NOMO-1 treated with dmso at 0.1 percent for 144 hours (cell line): ENCODE results near the gene RALA.
"Not testable (repeated sequence)": the region's sequence is repeated elsewhere in the genome, so short reads cannot be mapped to it uniquely, and the experiment has no call there.

Source experiments
- DNase-seq: peaks from one replicate; lab custom pipeline; 2025; ENCODE audit not compliant: unreplicated experiment; lab: John Stamatoyannopoulos, UW

RALA gene

DNA sequence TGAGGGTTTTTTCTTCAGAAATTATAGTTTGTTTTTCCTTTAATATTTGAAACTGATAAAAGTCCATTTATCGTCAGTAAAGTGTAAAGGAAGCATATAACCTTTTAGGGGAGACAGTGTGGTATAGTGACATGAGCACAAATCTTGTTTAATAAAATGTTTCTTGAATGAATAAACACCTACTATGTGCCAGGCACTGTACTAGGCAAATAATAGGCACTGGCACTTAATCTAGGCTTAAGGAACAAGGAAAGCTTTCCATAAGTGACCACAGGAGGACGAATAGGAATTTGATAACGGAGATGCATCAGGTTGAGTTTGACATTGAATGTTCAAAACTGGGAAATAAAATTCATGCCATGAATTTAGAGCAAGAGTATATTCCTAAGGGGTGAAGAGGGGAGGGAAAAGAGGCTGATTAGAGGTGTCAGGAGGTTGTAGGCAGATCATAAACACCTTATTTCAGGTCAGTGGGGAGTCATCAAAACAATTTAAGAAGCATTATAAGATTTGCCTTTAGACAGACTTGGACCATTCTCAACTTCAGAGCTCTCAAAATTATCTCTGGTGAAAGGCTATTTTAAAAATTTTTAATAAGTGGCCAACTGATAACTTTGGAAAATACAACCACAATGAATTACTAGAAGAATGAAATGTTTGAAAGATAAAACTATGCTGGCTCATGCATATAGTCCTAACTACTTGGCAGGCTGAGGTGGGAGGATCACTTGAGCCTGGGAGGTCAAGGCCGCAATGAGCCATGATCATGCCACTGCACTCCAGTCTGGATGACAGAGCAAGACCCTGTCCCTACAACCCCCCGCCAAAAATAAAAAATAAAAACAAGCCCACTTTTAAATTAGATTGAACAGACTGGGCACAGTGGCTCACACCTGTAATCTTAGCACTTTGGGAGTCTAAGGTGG lies 22.4 kb downstream of the RALA start:
- no peak for DNase-seq

DNA sequence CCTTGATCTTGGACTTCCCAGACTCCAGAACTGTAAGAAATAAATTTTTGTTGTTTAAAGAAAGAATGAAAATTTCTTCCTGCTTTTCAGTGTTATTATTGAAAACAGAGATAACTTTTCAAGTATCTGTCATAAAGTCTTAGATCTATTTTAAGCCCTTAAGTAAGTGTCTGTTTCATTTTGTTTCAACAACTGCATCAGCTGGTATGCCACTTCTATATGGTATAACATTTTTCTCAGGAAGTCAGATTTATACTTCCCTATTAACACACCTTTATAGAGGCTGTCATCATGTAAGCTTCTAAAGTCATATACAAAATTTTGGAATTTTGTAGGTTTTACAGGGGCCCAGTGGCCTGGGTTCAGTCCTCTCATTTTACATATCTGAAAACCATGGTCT lies 24.4 kb downstream of the RALA start:
- no peak for DNase-seq

DNA sequence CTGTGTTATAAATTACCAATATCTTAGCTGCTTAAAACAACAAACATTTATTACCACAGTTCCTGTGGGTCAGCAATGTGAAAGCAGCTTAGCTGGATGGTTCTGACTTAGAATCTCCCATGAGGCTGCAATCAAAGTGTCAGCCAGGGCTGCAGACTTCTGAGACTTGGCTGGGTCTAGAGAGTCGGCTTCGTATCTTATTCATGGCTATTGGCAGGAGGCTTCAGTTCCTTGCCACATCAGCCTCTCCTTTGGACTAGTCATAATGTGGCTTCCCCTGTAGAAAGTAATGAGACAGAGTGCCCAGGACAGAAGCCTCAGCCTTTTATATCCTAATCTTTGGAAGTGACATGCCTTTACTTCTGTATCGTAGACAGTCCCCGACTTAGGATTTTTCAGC lies 27.3 kb downstream of the RALA start:
- no peak for DNase-seq

DNA sequence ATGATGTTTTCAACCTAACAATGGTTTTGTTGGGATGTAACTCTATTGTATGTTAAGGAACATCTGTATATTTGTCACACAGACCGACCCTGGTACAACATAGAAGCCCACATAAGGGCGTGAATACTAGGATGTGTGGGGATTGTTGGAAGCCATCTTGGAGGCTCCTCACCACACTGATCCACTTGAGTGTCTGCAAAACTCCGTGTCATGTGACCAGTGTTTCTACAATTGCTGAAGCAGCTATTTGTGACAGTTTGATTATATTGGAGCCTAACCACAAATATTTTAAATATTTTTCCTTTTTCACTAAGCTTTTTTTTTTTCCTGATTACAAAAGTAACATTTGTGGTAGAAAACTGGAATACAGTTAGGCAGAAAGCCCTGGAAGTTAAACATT lies 27.9 kb downstream of the RALA start:
- DNase-seq, result no peak

DNA sequence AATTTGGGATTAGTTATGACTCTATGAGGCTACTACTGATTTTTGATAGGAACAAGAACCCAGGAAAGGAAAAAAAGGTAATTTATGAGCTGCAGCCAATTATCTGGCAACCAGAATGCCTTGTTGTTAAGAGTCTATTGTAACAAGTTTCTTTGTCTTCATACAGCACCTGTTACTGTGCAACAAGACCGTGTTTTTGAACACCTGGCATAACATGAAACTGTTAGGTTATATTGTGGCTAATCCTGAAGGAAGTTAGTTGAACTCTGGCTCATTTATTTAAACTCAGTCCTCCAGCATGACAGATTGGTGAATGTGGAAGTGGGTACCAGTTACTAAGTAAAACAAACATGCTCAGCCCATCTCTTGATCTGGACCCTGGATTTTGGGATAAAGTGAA lies 33.0 kb downstream of the RALA start:
- no peak for DNase-seq

GRCh38 chr7:39659356-39660013 lies 36.1 kb downstream of the RALA start:
- DNase-seq, result no peak

- DNase-seq, result no peak
These were observed 38.6 kb downstream of the RALA start for GRCh38 chr7:39661960-39662359.

GRCh38 chr7:39663263-39663662 lies 39.9 kb downstream of the RALA start:
- no peak for DNase-seq

- no peak for DNase-seq
These were observed 40.7 kb downstream of the RALA start for GRCh38 chr7:39664057-39664456.

GRCh38 chr7:39664585-39664984 lies 41.2 kb downstream of the RALA start:
- DNase-seq, result no peak

DNA sequence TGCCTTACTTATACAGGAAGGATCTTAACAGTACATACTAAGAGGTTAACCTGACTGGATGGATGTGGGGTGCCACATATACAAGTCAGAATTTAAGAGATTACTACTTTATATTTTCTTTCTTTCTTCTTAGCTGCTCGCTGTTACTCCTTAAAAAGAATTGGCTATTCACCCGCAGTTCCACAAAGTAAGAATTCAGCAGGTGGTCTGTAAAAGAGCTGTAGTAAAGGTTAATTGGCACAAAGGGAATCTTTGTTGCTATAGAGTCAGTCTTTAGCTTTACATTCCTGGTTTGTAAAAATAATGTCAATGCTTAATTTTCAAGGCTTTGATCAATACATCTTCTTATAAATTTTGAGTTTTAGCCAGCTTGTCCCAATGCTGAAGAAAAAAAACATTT lies 43.2 kb downstream of the RALA start:
- DNase-seq, result no peak

- DNase-seq, result no peak
These were observed 44.1 kb downstream of the RALA start for GRCh38 chr7:39667341-39667923.

- not testable (repeated sequence) for DNase-seq
These were observed 44.9 kb downstream of the RALA start for GRCh38 chr7:39668280-39668679.

- DNase-seq, result no peak
These were observed 46.7 kb downstream of the RALA start for GRCh38 chr7:39670052-39670451.

DNA sequence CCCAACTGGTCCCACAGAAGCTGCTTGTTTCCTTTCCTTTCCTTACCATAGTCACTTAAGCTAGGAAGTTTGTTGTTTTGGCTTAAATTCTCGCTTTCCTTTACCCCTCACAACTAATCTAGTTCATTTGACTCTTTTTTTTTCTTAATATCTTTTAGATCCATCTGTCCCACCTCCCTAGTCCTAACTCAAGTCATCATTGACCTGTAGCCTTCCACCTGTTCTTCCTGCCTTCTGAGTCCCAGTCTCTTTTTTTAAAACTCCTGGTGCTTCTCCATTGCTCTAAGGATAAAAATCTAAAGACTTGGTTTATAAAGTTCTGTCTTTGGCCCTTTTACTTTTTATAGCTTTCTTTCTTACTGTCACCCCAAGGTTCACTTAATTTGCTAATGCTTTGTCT lies 47.6 kb downstream of the RALA start:
- no peak for DNase-seq

DNA sequence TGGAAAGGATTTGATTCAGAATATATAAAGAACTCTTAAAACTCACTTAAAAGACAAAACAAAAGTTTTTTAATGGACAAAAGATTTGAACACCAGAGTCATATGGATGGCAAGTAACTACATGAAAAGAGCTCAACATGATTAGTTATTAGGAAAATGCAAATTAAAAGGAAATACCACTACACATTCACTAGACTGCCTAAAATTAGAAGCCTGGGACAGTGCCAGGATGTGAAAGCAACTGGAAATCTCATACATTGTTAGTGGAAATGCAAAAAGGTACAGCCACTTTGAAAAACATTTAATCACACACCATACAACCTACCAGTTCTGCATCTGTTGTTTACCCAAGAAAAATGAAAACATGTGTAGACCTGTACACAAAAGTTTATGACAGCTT lies 48.8 kb downstream of the RALA start:
- no peak for DNase-seq

- DNase-seq, result no peak
These were observed 50.5 kb downstream of the RALA start for GRCh38 chr7:39673868-39674267.

- no peak for DNase-seq
These were observed 51.0 kb downstream of the RALA start for GRCh38 chr7:39674406-39674805.

- DNase-seq, result no peak
These were observed 53.0 kb downstream of the RALA start for GRCh38 chr7:39676346-39676745.

DNA sequence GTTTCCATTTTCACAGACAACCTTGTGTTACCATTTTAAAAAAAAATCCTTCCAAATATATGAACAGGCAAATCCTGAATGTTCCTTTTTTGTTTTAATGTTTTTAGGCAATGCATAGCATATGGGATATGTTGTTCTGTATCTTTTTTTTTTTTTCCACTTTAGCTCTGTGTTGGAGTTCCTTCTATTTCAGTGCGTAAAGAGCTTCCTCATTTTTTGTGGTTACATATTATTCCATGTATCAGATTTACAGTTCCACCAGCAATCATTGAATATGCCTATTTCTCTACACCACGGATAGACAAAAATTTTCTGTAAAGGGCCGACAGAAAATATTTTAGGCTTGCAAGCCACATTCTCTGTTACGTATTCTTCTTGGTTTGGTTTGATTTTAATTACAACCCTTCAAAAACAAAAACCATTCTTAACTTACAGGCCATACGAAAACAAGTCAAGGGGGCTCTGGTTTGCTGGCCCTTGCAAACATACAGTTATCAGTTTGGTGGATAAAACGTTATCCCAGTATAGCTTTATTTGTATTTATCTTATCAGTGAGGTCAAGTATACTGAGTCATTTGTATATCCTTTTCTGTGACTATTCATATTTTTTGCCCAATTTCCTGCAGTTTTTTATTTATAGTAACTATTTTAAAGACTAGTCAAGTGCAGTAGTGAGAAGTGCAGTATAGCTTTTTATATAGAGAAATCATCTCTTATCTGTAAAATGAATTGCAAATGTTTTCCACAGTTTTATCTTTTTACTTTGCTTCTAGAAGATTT lies 55.7 kb downstream of the RALA start:
- DNase-seq, result no peak

GRCh38 chr7:39679874-39680273 lies 56.5 kb downstream of the RALA start:
- DNase-seq, result not testable (repeated sequence)
